GM12878 (cell line): ENCODE measurements around the gene BRD9. TPM values are rescaled to one million over a fixed set of nuclear protein-coding genes. Genes with fewer than 3 reads are reported as not detected.

Experiments used
- ATAC-seq: fragments of 200-7000 bp; cut with Tn5 transposase; 3 replicates; pipeline ENCODE4 v1.9.1; 2020; ENCODE audit warnings: mild to moderate bottlenecking, moderate library complexity
- BruUV-seq: library from RNA; stranded (reverse); fragments of 400-500 nt; replicated peaks from 2 replicates; lab custom pipeline; 2021; lab: Mats Ljungman, UMichigan
- CTCF ChIA-PET: fragments of 300-600 bp; sonication (Branson Sonifier 250); formaldehyde crosslinking; extraction: SDS; loops from one replicate; lab custom pipeline; 2021; ENCODE audit warnings: inconsistent platforms; lab: Yijun Ruan, JAX
- POLR2A ChIA-PET: fragments of 350-600 bp; formaldehyde crosslinking; extraction: SDS; loops from one replicate; lab custom pipeline; 2021; ENCODE audit warnings: inconsistent platforms; lab: Charles Lee
- RAD21 ChIA-PET: fragments of 300-600 bp; sonication (Branson Sonifier 250); formaldehyde crosslinking; loops from one replicate; lab custom pipeline; 2023; ENCODE audit warnings: antibody characterized with exemption; ENCODE audit not compliant: unreplicated experiment; lab: Charles Lee
- SMC1A ChIA-PET: fragments of 300-600 bp; sonication (Branson Sonifier 250); formaldehyde crosslinking; loops from one replicate; lab custom pipeline; 2023; ENCODE audit not compliant: unreplicated experiment, uncharacterized antibody; lab: Charles Lee
- DNase-seq: peaks from one replicate; pipeline ENCODE4 v3.0.0-alpha.2; 2011; ENCODE audit warnings: low read depth, low spot score
- FAIRE-seq: peaks from 3 replicates; lab custom pipeline; 2011; peaks lifted over from hg19 to GRCh38; lab: Jason Lieb, UNC
- H2AFZ ChIP-seq: 2 replicates; pipeline ENCODE4 v1.6.0; 2011; ENCODE audit warnings: low read depth, low read length, control low read depth; ENCODE audit not compliant: control insufficient read depth
- H3K27ac ChIP-seq: 2 replicates; pipeline ENCODE4 v1.5.1; 2011; ENCODE audit warnings: control low read depth; ENCODE audit not compliant: control insufficient read depth, insufficient read depth
- H3K27me3 ChIP-seq, 2 experiments: replicated peaks in 1 of 2; 2 replicates each; pipeline versions ENCODE4 v1.6.0 to v1.6.1; 2011; ENCODE audit warnings: low read length in 1 of 2; ENCODE audit not compliant: control insufficient read depth in 2 of 2, insufficient read depth in 2 of 2
- H3K36me3 ChIP-seq, 2 experiments: 2 replicates each; pipeline ENCODE4 v1.5.1; 2011; ENCODE audit warnings: low read length in 1 of 2; ENCODE audit not compliant: control insufficient read depth in 2 of 2, insufficient read depth in 2 of 2
- H3K4me1 ChIP-seq: 2 replicates; pipeline ENCODE4 v1.6.1; 2011; ENCODE audit warnings: mild to moderate bottlenecking, low read length, moderate library complexity, mixed read lengths; ENCODE audit not compliant: control insufficient read depth, insufficient read depth
- H3K4me2 ChIP-seq: 2 replicates; pipeline ENCODE4 v1.6.0; 2011; ENCODE audit warnings: control low read depth; ENCODE audit not compliant: control insufficient read depth, insufficient read depth
- H3K4me3 ChIP-seq: fragments of 200-600 bp; sonication (generic); 2 replicates; pipeline ENCODE4 v1.5.1; 2016
- H3K79me2 ChIP-seq: 2 replicates; pipeline ENCODE4 v1.6.0; 2011; ENCODE audit warnings: low read length; ENCODE audit not compliant: control insufficient read depth, insufficient read depth
- H3K9ac ChIP-seq: 2 replicates; pipeline ENCODE4 v1.8.0; 2011; ENCODE audit warnings: low read length, control low read depth, mixed read lengths; ENCODE audit not compliant: control insufficient read depth, insufficient read depth
- H3K9me3 ChIP-seq: replicated peaks from 3 replicates; pipeline ENCODE4 v1.5.1; 2011; ENCODE audit warnings: mild to moderate bottlenecking, low read length; ENCODE audit not compliant: control insufficient read depth, insufficient read depth
- H4K20me1 ChIP-seq: 2 replicates; pipeline ENCODE4 v1.6.0; 2011; ENCODE audit not compliant: control insufficient read depth, insufficient read depth
- BHLHE40 ChIP-seq, 2 experiments: fragments of 450-650 bp in 1 of 2; IDR thresholded peaks; 2 replicates each; pipeline ENCODE4 v1.6.1; 2011 to 2017; ENCODE audit warnings: low read depth in 2 of 2, borderline replicate concordance in 1 of 2, improper control_type of control experiment in 1 of 2, low read length in 1 of 2, mild to moderate bottlenecking in 1 of 2
- CBFB ChIP-seq: IDR thresholded peaks from 2 replicates; pipeline ENCODE4 v1.6.1; 2016; ENCODE audit warnings: antibody characterized with exemption, low read depth
- CHD4 ChIP-seq: fragments of 200-600 bp; sonication (generic); IDR thresholded peaks from 2 replicates; pipeline ENCODE4 v1.6.1; 2016; ENCODE audit warnings: mild to moderate bottlenecking
- CREM ChIP-seq: IDR thresholded peaks from 2 replicates; pipeline ENCODE4 v1.6.1; 2014; ENCODE audit warnings: antibody characterized with exemption, low read depth
- EED ChIP-seq: sonication (generic); IDR thresholded peaks from 2 replicates; pipeline ENCODE4 v1.6.1; 2016; ENCODE audit warnings: antibody characterized with exemption, low read depth
- ETV6 ChIP-seq, 2 experiments: fragments of 450-650 bp in 1 of 2; IDR thresholded peaks in 1 of 2; conservative IDR thresholded peaks in 1 of 2; 2 replicates each; pipeline ENCODE4 v1.6.1; 2014; ENCODE audit warnings: antibody characterized with exemption in 1 of 2, borderline replicate concordance in 1 of 2, low read depth in 1 of 2, mild to moderate bottlenecking in 1 of 2, moderate library complexity in 1 of 2
- LARP7 ChIP-seq: fragments of 450-650 bp; IDR thresholded peaks from 2 replicates; pipeline ENCODE4 v1.6.1; 2017; ENCODE audit warnings: mild to moderate bottlenecking
- MEF2B ChIP-seq: fragments of 450-650 bp; IDR thresholded peaks from 2 replicates; pipeline ENCODE4 v1.6.1; 2018; ENCODE audit warnings: mild to moderate bottlenecking, moderate library complexity; ENCODE audit not compliant: partially characterized antibody, poor library complexity, severe bottlenecking
- MTA3 ChIP-seq: IDR thresholded peaks from 2 replicates; pipeline ENCODE4 v1.6.1; 2012; ENCODE audit warnings: low read length, inconsistent platforms, borderline replicate concordance
- PAX8 ChIP-seq: fragments of 450-650 bp; IDR thresholded peaks from 2 replicates; pipeline ENCODE4 v1.6.1; 2017; ENCODE audit warnings: mild to moderate bottlenecking, moderate library complexity
- RBBP5 ChIP-seq: fragments of 200-600 bp; sonication (generic); conservative IDR thresholded peaks from 2 replicates; pipeline ENCODE4 v1.6.1; 2016
- SIN3A ChIP-seq: IDR thresholded peaks from 2 replicates; pipeline ENCODE4 v1.6.1; 2012; ENCODE audit warnings: low read depth, low read length, improper control_type of control experiment
- SP1 ChIP-seq: IDR thresholded peaks from one replicate; pipeline ENCODE4 v1.6.1; 2011; ENCODE audit warnings: low read depth, low read length
- SPI1 ChIP-seq: IDR thresholded peaks from 2 replicates; pipeline ENCODE4 v1.6.1; 2011; ENCODE audit warnings: low read depth, mild to moderate bottlenecking, low read length, moderate library complexity, borderline replicate concordance; ENCODE audit not compliant: insufficient read depth
- SREBF2 ChIP-seq: IDR thresholded peaks from 2 replicates; pipeline ENCODE4 v1.6.1; 2012; ENCODE audit warnings: mild to moderate bottlenecking, low read length
- SRF ChIP-seq, 2 experiments: IDR thresholded peaks; 2 replicates each; pipeline ENCODE4 v1.6.1; 2011; ENCODE audit warnings: low read depth in 2 of 2, low read length in 2 of 2, mild to moderate bottlenecking in 1 of 2, moderate library complexity in 1 of 2
- ZNF384 ChIP-seq: IDR thresholded peaks from 2 replicates; pipeline ENCODE4 v1.6.1; 2012; ENCODE audit warnings: low read depth, mild to moderate bottlenecking, low read length, improper control_type of control experiment, borderline replicate concordance
- WGBS: methylation state at CpG from one replicate; pipeline ENCODE4 v1.1.6; 2016; ENCODE audit warnings: low lambda C conversion rate; ENCODE audit not compliant: insufficient replicate concordance, insufficient coverage; ENCODE audit errors: missing lambda C conversion rate; 5-methylcytosine and 5-hydroxymethylcytosine counted together
- in situ Hi-C: fragments of 300-500 bp; cut with MboI; formaldehyde crosslinking; loops from 9 replicates; pipeline ENCODE4 v1.14.3; 2018; ENCODE audit warnings: mixed read lengths
- intact Hi-C: fragments of 100-400 bp; cut with micrococcal nuclease; formaldehyde crosslinking; loops from one replicate; pipeline ENCODE4 v1.14.2; 2022; ENCODE audit not compliant: unreplicated experiment
- polyA plus RNA-seq, 11 experiments: library from polyadenylated mRNA; depleted of rRNA in 4 of 11; unstranded in 6 of 11; stranded (reverse) in 5 of 11; fragments of >200 nt; fragmentation: Nextera tagmentation in 4 of 11; fragmentation: Illumina TruSeq in 1 of 11; extraction: Ambion mirVana in 4 of 11; extraction: Trizol in 1 of 11; gene quantifications; 1 replicate in 1 of 11; 2 replicates in 10 of 11; pipeline versions ENCODE4 v1.2.1 to v1.2.3, GENCODE V29; 2011 to 2016; ENCODE audit warnings: inconsistent platforms in 2 of 11, missing spikeins in 2 of 11, low read depth in 1 of 11
- total RNA-seq, 4 experiments: library from RNA; depleted of rRNA in 3 of 4; stranded (reverse); fragments of >200 nt in 3 of 4; fragmentation: Illumina TruSeq in 1 of 4; extraction: Trizol in 1 of 4; gene quantifications; 2 replicates each; pipeline versions ENCODE4 v1.2.1 to v1.2.3, GENCODE V29; 2013 to 2021
- TF ChIP-seq, protein P1 (sequence below): IDR thresholded peaks from 2 replicates; pipeline ENCODE4 v1.6.1; 2012; ENCODE audit warnings: low read depth, low read length, improper control_type of control experiment
- TF ChIP-seq, protein P2 (sequence below): IDR thresholded peaks from 2 replicates; pipeline ENCODE4 v1.6.1; 2012; ENCODE audit warnings: low read length, inconsistent platforms
- TF ChIP-seq, protein P3 (sequence below): IDR thresholded peaks from 2 replicates; pipeline ENCODE4 v1.6.1; 2011; ENCODE audit warnings: borderline replicate concordance, low read depth, mild to moderate bottlenecking, moderate library complexity, mixed read lengths, low read length; ENCODE audit not compliant: insufficient read depth; ENCODE audit errors: extremely low read length

Gene BRD9
- total and polyA plus RNA-seq, 10 of the 15 experiments (the other 5 are each of a cell fraction or from before 2014, with no cell fraction given): 2.0 to 48.6 (median 32.4) TPM

DNA sequence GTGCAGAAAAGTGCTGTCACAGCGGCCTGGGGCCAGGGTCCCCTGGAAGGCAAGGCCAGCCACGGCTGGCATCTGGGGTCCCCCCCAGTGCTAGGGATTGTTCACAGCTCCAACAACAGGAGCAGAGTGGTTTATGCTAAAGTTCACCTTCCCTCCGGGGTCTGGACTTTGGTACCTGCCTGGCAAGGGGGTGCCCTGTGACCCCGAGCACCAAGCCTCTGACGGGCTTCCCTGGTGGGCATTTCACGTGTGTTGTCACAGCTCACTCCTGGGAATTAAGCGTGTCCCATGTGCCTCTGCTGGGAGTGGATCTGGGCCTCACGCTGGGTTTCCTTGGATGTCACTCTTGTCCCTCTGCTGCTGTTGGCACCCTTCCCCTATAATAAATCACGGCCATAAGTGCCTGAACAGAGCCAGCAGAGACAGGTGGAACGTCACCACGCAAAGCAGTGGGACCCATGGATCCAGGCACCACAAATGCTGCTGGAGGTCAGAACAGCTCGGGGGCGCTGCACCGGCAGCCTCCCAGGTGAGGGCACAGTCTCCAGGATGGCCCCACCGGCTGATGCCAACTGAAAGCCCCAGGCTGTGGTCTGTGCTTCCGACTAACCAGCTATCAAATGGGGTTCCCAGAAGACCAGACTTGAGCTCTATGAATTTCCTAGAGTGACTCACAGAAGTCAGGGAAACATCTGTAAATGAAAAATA, 24.0 kb downstream of the BRD9 start:
- in situ Hi-C loops: no loop called here
- Histone ChIP-seq H3K4me1 (no peaks in the 10 kb centered on the region), H3K36me3 (peaks cover 34 to 46% of the 10 kb centered on the region in 2 experiments)
- TF ChIP-seq CHD4 (no peak), ETV6 (conservative IDR thresholded peaks at IDR 0.05 in 1 of 2, IDR thresholded peaks at IDR 0.05 in 1 of 2; ENCODE audit: borderline replicate concordance in 1 of 2, low read depth in 1 of 2) (no peak), RBBP5 (no peak), EED (no peak), MEF2B (no peak), BHLHE40 (IDR thresholded peaks at IDR 0.05; ENCODE audit: borderline replicate concordance in 1 of 2, low read depth in 2 of 2, low read length in 1 of 2) (no peak), LARP7 (no peak), SRF (IDR thresholded peaks at IDR 0.05; ENCODE audit: low read depth in 2 of 2, low read length in 2 of 2) (no peak), PAX8 (no peak), SPI1 (no peak), CBFB (no peak), SP1 (no peak), SIN3A (no peak), ZNF384 (no peak), MTA3 (no peak), CREM (no peak), SREBF2 (no peak)
- TF ChIP-seq, protein P1, sequence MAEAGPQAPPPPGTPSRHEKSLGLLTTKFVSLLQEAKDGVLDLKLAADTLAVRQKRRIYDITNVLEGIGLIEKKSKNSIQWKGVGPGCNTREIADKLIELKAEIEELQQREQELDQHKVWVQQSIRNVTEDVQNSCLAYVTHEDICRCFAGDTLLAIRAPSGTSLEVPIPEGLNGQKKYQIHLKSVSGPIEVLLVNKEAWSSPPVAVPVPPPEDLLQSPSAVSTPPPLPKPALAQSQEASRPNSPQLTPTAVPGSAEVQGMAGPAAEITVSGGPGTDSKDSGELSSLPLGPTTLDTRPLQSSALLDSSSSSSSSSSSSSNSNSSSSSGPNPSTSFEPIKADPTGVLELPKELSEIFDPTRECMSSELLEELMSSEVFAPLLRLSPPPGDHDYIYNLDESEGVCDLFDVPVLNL: no peak
- TF ChIP-seq, protein P2, sequence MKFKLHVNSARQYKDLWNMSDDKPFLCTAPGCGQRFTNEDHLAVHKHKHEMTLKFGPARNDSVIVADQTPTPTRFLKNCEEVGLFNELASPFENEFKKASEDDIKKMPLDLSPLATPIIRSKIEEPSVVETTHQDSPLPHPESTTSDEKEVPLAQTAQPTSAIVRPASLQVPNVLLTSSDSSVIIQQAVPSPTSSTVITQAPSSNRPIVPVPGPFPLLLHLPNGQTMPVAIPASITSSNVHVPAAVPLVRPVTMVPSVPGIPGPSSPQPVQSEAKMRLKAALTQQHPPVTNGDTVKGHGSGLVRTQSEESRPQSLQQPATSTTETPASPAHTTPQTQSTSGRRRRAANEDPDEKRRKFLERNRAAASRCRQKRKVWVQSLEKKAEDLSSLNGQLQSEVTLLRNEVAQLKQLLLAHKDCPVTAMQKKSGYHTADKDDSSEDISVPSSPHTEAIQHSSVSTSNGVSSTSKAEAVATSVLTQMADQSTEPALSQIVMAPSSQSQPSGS: no peak
- TF ChIP-seq, protein P3, sequence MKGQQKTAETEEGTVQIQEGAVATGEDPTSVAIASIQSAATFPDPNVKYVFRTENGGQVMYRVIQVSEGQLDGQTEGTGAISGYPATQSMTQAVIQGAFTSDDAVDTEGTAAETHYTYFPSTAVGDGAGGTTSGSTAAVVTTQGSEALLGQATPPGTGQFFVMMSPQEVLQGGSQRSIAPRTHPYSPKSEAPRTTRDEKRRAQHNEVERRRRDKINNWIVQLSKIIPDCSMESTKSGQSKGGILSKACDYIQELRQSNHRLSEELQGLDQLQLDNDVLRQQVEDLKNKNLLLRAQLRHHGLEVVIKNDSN: no peak
- TF ChIP-seq, all 136 proteins: peak for 0
- no peak for DNase-seq
- POLR2A ChIA-PET: no interaction called here
- H3K27ac ChIP-seq: no peak overlapping the region
- CTCF ChIA-PET: no interaction called here
- RAD21 ChIA-PET: no interaction called here
- no peak overlapping the region for H2AFZ ChIP-seq
- 95% methylated on average over 16 of the region's 16 CpGs for WGBS
- no peak for ATAC-seq
- no peak for FAIRE-seq
- no peaks in the 10 kb centered on the region for H3K9me3 ChIP-seq
- H3K27me3 ChIP-seq: no peaks in the 10 kb centered on the region
- no TSS peak for BruUV-seq
- H3K79me2 ChIP-seq: no peaks in the 10 kb centered on the region
- H3K4me2 ChIP-seq: no peak overlapping the region
- no peak overlapping the region for H3K9ac ChIP-seq
- H4K20me1 ChIP-seq: no peaks in the 10 kb centered on the region
- H3K4me3 ChIP-seq: no peak overlapping the region
- SMC1A ChIA-PET: no interaction called here
- intact Hi-C loops: no loop called here
